NCI-H69 (cell line): ENCODE data around the gene PLEKHF1.

ENCODE experiments used
- DNase-seq: peaks from one replicate; lab custom pipeline; 2025; lab: John Stamatoyannopoulos, UW

PLEKHF1 gene

DNA sequence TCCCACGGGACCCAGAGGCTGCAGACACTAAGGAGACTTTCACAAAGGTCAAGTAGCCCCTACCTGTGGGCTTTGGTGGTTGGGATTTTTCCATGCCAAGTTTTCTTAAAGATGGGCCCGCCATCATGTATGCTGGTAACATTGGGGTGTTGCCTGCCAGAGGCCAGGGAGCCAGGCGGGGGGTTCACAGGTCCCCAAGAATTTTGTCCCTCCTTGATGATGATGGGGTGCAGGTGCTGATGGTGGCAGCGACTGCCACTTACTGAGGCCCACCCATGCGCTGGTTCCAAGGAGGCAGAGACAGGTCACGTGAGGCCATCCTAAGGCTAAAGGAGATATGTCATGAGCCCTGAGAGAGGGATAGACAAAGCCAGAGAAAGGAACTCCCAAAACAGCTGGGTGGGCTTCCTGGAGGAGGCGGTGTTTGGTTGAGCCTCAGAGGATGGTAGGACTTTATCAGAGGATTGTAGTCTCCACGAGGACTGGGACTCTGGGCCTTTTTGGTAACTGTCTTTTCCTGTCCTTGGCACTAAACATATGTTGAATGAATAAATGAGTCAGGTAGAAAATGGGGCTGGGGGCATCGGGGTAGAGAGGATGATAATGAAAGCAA, 14.4 kb downstream of the PLEKHF1 start:
- DNase-seq = no peak

DNA sequence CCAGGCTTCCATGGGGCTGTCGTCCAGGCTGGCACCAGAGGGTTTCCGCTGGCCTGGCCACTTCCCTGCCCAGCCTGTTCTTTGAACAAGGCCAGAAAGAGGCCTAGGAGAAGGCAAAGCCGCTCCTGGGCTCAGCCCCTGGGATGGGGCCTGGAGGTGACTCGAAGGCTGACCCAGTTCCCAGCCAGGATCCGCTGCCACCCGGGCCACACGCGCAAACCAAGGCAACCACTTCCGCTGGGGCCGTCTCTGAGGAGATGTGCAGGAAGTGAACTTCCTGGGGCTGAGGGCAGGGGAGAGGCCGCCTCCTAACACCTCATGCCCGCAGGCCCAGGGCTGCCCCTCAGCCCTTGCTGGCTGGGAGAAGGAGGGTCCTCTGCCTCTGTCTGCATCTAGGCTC, 15.2 kb downstream of the PLEKHF1 start:
- DNase-seq = no peak

DNA sequence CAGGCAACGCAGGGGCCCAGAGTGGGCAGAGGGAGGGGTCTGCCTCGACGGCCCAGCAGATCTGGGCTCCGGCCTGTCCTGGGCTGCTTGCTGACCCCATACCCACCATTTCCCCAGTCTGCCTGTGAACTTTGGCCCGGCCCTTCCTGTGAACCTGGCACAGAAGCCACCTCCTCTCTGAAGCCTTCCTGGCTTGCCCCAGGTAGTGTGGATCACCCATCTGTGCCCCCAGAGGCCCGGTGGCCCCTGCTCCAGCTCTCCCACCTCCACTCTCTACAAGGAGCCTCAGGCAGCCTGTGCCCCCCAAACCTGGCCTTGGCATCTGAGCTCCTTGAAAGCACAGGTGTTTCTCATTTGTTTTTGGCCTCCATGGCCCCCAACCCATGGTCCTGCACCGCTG, 15.7 kb downstream of the PLEKHF1 start:
- DNase-seq = no peak

DNA sequence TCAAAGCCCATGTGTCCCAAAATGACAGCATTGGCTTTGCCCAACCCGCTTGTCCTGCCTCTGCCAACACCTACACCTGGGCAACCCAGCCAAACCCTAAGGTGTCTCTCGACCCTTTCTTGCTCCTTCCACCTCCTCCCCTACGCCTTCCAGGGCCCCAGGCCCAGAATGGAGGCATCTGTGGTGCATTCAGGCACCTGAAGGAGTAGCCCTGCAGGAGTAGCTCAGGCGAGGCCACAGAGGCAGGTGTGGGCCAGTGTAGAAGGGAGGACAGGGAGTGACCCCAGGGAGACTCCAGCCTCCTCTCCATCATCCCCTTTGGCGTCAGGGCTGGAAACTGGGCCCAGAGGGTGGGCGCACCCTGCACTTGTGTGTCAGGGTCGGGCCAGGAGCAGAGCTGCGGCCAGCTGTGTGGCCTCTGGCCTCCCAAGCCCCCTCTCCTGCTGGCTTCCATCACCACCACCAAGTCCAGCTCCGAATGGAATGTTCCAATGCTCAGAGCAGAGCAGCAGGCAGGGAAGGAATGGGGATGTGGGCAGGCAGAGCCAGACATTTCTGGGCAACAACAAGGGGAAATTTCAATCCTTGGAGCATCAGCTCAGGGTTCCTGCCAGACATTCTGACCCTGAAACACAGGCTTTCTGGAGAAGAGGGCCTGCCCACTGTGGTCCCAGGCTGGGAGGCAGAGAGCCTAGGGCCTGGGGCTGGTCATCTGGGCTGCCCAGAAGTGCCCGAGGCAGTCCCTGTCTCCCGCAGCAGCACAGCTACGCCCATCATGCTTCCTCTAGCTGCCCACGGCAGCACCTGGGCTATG, 16.4 kb downstream of the PLEKHF1 start:
- no peak for DNase-seq

DNA sequence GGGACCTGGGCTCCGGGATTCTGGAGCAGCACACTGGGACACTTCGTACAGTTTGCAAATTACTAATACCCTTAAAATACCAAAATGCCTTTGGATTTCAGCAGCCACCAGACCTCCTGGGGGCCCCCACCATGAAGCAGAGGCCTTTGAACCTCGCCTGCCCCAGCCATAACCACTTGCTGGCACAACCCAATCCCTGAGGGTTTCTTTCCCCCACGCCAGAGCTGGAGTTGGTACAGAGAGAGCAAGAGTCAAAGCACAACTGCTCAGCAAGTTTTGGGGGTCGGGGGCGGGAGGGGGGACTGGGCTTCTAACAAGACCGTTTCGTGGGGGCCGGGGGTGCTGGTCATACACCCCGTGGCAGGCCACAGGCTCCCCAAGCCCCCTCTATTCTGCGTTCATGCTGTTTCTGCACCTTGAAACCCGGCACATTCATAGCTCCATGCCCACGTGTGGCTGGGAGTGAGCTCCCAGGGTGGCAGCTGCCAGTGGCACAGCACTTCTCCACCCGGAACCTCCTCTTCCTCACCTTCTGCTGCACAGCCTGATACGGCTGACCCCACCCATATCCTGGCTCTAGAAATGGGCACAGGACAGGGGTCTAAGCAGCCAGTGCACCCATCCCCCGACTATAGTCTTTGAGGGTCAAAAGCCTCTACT, 17.1 kb downstream of the PLEKHF1 start:
- DNase-seq = no peak

DNA sequence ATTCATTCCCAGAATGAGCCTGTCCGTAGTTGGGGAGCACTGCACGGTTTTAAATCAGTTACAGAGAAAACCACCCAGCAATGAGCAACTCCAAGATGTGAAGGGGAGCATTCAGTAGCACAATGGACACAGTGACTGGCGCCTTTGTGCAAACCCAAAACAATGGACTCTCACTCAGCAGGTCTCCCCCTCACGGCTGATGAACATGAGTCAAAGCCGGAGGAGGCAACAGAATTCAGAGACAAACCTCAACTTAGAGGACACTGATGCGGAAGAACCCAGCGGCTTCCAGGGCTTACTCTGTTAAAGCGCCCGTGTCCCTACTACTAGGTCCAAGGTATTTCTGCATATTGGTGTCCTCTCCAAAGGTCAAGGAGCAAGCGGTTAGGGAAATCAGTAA, 17.7 kb downstream of the PLEKHF1 start:
- DNase-seq = peak; percentile 11

DNA sequence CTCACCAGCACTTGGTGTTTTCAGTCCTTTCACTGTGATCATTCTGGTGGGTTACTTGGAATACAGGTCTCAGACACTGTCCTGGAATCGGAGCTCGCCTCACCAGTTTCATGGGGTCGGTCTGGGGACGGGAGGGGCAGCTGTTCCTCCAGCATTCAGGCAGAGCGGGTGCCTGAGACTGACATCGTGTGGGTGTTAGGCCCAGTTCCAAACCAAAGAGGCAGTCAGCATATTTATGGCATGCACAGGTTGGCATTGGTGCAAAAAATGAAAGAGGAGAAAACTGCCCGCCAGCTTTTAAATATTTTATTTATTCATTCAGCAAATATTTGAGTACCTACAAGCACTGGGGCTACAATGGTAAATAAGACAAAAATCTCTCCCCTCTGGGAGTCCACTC, 20.1 kb downstream of the PLEKHF1 start:
- no peak for DNase-seq

DNA sequence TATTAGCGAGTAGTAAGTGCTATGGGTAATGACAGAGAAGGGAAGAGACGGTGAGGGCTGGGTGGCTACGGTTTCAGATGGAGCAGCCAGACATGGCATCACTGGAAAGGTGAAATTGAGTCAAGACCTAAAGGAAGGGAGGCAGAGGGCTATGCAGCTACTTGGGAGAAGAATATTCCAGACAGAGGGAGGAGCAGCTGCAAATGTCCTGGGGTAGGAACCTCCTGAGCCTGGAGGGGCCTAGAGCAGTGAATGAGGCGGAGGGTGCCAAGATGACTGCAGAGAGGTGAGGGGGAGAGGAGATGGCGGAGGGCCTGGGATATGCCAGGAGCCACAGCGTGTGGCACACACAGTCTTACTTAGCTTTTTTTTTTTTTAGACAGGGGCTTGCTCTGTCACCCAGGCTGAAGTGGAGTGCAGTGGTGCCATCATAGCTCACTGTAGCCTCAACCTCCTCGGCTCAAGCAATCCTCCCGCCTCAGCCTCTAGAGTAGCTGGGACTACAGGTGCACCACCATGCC, 21.1 kb downstream of the PLEKHF1 start:
- DNase-seq = no peak

DNA sequence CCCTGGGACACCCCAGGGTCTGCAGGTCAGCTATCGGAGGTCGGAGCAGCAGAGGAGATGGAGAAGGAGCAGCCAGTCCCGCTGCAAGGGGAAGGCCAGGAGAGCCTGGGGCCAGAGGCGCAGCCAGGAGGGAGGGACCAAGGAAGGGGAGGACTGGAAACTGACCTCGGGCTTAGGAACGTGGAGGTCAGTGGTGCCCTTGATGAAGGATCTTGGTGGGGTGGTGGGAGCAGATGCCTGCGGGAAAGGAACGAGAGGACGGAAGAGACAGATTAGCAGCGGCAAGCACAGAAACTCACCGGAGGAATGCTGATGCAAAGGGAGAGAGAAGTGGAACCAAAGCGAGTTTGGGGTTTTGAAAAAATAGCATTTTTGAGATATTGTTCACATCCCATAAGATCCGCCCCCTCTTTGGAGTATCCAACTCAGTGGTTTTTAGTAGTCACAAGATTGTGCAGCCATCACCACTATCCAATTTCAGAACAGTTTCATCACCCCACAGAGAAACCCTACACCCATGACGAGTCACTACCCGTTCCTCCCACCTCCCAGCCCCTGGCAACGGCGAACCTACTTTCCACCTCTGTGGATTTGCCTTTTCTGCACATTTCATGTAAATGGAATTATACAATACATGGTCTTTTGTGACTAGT, 22.1 kb downstream of the PLEKHF1 start:
- DNase-seq = peak; percentile 7

DNA sequence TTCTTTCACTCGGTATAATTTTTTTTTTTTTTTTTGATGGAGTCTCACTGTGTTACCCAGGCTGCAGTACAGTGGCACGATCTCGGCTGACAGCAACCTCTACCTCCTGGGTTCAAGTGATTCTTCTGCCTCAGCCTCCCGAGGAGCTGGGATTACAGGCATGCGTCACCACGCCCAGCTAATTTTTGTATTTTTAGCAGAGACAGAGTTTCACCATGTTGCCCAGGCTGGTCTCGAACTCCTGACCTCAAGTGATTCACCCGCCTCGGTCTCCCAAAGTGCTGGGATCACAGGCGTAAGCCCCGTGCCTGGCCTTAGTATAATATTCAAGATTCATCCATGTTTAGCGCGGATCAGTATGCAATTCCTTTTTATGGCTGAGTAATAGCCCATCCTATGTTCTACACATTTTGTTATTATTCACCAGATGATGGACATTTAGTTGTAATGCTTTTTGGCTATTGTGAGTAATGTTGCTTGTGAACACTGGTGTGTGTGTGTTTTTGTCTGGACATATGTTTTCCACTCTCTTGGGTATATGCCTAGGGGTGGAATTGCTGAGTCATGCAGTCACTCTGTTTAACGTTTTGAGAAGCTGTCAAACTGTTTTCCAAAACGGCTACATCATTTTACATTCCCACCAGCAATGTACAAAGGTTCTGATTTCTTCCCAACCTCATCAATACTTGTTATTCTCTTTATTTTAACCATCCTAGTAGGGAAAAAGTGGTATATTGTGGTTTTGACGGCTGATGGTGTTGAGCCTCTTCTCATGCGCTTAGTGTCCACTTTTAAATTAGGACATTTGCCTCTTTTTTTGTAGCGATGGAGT, 22.9 kb downstream of the PLEKHF1 start:
- peak; percentile 3 for DNase-seq

DNA sequence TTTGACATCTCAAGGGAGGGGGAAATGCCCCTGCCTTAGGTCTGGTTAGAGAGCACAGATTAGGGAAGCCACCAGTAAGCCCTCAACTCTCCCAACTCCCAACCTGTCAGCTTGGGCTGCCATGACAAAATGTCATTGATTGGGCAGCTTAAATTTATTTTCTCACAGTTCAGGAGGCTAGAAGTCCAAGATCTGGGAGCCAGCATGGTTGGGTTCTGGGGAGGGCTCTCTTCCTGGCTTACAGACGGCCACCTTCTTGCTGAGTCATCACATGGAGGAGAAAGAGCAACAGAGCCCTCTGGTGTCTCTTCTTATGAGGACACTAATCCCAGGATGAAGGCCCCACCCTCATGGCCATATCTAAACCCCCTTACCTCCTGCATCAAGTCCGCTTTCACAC, 25.6 kb downstream of the PLEKHF1 start:
- DNase-seq = peak; percentile 42

DNA sequence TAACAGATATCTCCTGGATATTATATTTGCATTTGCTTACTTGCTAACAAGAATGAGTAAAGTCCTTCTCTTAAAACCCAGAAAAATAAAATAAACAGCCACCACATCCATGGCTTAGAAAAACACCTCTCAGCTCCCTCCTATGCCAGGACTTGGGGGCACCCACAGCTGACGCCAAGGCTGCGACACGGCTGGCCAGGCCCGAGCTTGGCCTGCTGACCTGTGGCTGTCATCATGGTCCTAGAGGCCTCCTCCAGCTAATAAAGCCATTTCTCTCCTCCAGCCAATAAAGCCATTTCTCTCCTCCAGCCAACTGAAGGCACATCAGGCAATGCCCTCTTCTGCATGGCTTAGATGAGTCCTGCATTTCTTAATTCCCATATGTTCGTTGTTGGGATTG, 28.9 kb downstream of the PLEKHF1 start:
- DNase-seq = no peak

DNA sequence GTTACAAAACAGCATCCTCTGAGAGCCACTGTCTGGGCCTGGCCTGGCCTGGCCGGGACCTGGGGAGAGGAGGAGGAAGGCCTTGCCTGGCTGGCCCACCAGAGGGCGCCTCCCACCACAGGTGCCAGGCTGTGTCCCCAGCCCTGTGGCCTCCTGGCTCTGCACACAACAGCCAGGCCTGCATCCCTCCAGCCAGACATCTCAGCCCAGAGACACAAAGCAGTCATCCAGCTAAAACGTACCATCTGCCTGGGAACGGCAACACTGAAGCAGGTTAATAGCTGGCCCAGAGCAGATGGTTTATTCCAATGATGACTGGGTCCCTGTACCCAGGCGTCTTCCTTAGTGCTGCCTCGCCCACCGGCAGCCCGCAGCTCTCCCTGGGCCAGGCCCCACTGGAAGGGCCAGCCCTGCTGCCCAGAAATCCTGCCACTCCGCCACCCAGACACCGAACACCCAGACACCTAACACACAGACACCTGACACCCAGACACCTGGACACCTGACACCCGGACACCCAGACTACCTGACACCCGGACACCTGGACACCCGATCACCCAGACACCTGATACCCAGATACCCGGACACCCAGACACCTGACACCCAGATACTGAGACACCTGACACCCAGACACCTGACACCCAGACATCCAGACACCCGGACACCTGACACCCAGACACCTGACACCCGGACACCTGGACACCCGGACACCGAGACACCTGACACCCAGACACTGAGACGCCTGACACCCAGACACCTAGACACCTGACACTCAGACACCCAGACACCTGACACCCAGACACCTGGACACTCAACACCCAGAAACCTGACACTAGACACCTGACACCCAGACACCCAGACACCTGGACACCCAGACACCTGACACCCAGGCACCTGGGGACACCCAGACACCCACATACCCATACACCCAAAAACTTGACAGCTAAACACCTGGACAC, 29.7 kb downstream of the PLEKHF1 start:
- peak; percentile 49 for DNase-seq

DNA sequence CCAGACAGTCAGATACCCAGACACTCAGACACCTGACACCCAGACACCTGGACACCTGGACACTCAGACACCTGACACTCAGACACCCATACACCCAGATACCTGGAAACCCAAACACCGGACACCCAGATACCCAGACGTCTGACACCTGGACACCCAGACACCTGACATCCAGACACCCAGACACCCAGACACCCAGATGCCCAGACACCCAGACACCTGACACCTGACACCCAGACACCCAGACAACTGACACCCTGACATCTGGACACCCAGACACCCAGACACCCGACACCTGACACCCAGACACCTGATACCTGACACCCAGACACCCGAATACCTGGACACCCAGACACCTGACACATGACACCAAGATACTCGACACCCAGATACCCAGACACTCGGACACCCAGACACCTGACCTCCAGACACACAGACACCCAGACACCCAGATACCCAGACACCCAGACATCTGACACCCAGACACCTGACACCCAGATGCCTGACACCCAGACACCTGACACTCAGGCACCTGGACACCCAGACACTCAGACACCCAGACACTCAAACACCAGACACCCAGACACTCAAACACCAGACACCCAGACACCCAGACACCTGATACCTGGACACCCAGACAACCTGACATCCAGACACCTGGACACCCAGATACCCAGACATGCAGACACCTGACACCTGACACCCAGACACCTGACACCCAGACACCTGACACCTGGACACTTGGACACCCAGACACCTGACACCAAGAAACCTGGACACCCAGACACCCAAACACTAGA, 30.7 kb downstream of the PLEKHF1 start:
- no peak for DNase-seq

DNA sequence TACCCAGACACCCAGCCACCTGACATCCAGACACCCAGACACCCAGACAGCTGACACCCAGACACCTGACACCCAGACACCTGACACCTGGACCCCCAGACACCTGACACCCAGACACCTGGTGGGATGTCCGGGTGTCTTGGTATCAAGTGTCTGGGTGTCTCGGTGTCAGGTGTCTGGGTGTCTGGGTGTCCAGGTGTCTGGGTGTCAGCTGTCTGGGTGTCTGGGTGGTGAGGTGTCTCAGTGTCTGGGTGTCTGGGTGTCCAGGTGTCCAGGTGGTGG, 31.2 kb downstream of the PLEKHF1 start:
- DNase-seq = no peak

DNA sequence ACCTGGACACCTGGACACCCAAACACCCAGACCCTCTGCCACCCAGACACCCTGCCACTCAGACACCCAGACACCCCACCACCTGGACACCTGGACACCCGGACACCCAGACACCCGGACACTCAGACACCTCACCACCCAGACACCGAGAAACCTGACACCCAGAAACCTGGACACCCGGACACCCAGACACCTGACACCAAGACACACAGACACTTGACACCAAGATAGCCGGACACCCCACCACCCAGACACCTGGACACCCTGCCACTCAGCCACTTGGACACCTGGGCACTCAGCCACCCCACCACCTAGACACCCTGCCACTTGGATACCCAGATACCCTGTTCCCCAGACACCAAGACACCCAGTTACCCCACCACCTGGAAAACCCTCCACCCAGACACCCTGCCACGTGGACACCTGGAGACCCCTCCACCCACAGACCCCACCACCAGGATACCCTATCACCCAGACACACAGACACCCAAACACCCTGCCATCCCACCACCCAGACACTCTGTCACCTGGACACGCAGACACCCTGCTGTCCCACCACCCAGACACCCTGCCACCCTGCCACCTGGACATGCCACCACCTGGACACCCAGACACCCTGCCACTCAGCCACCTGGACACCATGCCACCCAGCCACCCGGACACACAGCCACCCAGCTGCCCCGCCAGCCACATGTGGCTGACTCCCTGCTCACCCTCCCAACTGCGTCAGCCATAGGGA, 32.4 kb downstream of the PLEKHF1 start:
- DNase-seq = no peak

DNA sequence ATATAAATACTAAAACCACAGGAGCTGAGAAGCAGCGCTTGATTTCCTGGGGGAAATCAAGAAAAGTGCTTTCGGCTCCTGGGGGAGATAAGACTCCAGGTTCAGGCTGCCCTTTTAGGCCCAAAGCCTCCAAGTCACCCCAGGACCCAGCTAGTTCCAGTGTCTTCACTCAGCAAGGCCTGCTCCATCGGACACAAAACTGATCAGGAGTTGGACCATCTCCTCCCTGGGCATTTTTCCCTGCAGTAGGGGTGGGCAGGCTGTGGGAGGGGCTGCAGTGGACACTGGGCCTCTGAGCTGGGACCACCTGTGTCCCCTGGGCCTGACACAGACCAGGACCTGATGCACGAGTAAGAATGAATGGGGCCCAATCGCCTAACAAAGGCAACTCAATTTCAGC, 34.6 kb downstream of the PLEKHF1 start:
- no peak for DNase-seq

DNA sequence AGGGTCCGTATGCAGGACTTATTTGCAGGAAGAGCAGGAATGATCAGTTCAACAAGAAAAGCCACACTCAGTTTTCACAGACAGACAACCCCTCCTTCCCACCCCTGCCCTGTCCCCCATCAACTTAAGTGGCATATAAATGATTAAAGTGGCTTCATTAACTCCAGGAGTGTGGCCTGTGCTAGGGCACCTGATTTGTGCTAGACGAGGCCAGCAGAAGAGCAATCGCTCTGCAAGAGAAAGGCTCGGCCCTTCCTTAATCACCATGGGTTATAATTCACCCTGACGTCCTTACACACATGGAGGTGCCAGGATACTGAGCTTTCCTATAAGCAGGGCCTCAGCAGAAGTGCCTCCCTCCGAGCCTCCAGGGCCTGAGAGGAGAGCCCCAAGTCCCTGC, 35.2 kb downstream of the PLEKHF1 start:
- DNase-seq = no peak
